HUES64 (cell line): ENCODE results near the gene HINFP.

Source experiments
- H3K27ac ChIP-seq: 2 replicates; pipeline ENCODE4 v1.7.0; 2013; ENCODE audit warnings: low read depth, low read length, inconsistent platforms
- H3K27me3 ChIP-seq: 2 replicates; pipeline ENCODE4 v1.6.1; 2013; ENCODE audit warnings: mild to moderate bottlenecking, low read length; ENCODE audit not compliant: insufficient read depth
- H3K36me3 ChIP-seq: 2 replicates; pipeline ENCODE4 v1.6.1; 2013; ENCODE audit warnings: mild to moderate bottlenecking, low read length; ENCODE audit not compliant: insufficient read depth
- H3K4me1 ChIP-seq: 2 replicates; pipeline ENCODE4 v1.6.1; 2013; ENCODE audit warnings: mild to moderate bottlenecking, low read length, moderate library complexity; ENCODE audit not compliant: insufficient read depth
- H3K4me3 ChIP-seq: 2 replicates; pipeline ENCODE4 v1.5.1; 2013; ENCODE audit warnings: mild to moderate bottlenecking, low read length, moderate library complexity
- H3K9ac ChIP-seq: 2 replicates; pipeline ENCODE4 v1.6.1; 2013; ENCODE audit warnings: mild to moderate bottlenecking, low read depth, low read length
- H3K9me3 ChIP-seq: 2 replicates; pipeline ENCODE4 v1.6.1; 2013; ENCODE audit warnings: low read depth, low read length; ENCODE audit not compliant: insufficient read depth
- WGBS: fragments of 150-250, 120-280 bp; methylation state at CpG from one replicate; pipeline ENCODE4 v1.1.7; 2013; ENCODE audit warnings: missing lambda C conversion rate; 5-methylcytosine and 5-hydroxymethylcytosine counted together

HINFP gene

DNA sequence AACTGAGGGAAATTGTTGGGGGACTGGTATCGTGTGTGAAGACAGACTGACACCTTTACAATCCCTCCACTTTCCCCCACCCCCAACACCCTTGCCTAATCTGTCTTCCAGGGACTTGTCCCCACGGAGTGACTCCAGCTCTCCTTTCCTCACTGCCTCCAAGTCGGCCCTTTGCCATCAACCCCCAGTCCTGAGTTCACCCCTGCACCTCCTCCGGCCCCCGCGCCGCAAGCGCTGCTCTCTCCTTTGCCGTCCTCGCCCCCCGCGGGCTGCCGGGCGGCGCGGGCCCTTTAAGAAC, 27.3 kb downstream of the HINFP start:
- no peak overlapping the region for H3K27ac ChIP-seq
- no peaks in the 10 kb centered on the region for H3K9me3 ChIP-seq
- H3K27me3 ChIP-seq = peaks cover 50% of the 10 kb centered on the region
- under 1% methylated on average over 15 of the region's 16 CpGs for WGBS
- H3K36me3 ChIP-seq = no peaks in the 10 kb centered on the region
- peaks cover 10% of the 10 kb centered on the region for H3K4me1 ChIP-seq
- H3K4me3 ChIP-seq = peak overlapping the region; percentile 55
- H3K9ac ChIP-seq = no peak overlapping the region

DNA sequence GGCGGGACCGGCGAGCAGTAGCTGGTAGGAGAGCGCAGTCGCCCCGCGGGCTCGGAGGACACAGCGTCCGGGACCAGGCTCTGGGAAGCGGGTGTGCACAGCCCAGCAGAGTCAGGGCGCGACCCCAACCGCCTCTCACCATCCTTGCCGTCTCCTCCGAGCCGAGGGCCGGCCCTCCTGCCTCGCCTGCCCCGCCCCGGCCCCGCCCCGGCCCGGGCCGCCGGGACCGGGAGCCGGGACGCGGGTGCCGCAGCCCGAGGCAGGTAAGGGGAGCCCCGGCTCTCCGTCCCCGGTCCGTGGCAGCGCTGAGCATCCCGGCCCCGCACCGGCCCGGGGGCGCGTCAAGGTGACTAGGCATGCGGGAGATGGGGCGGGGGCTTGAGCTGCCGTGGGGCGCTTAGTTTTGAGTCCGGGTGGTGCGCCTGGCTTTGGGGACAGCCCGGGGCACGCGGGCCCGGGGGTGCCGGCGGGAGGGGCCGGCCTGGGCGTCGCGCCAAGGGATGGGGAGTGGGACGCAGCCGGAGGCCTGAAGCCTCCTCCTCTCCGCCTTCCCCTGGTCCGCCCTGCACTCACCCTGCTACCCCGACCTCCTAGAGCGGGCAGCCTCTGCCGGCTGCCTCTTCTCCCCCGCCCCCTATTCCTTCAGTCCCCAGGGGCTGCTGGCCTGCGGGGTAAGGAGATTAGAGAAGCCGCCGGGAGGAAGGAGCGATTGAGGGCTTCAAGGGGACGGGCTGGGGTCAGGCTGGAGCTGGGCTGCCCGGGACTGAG, 27.8 kb downstream of the HINFP start, which contains the start of gene ABCG4:
TSS of gene ABCG4 (plus strand) at position 35 of the 768 bp plus-strand sequence. CDS start 914 bp downstream, outside the sequence.
- no peaks in the 10 kb centered on the region for H3K9me3 ChIP-seq
- H3K27me3 ChIP-seq = peaks cover 50% of the 10 kb centered on the region
- H3K27ac ChIP-seq = no peak within 1 kb of the TSS
- no peak within 1 kb of the TSS for H3K9ac ChIP-seq
- peak within 1 kb of the TSS; percentile 55 for H3K4me3 ChIP-seq
- peaks cover 10% of the 10 kb centered on the region for H3K4me1 ChIP-seq
- no peaks in the 10 kb centered on the region for H3K36me3 ChIP-seq
- WGBS = under 1% methylated on average over 70 of the region's 73 CpGs

DNA sequence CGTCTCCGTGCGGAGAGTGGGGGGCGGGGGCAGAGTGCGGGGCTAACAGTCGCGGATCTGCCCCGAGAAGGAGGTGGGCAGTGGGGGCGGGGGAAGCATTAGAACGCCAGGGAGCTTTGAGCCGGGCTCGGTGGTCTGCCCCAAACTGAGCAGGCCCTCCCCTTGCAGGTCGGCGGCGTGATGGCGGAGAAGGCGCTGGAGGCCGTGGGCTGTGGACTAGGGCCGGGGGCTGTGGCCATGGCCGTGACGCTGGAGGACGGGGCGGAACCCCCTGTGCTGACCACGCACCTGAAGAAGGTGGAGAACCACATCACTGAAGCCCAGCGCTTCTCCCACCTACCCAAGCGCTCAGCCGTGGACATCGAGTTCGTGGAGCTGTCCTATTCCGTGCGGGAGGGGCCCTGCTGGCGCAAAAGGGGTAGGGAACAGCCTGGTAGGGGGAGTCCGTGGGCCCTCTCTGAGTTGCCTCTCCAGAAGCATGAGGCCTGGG, 28.5 kb downstream of the HINFP start:
- no peaks in the 10 kb centered on the region for H3K36me3 ChIP-seq
- WGBS = 4% methylated on average over 33 of the region's 33 CpGs
- peaks cover 50% of the 10 kb centered on the region for H3K27me3 ChIP-seq
- no peak overlapping the region for H3K27ac ChIP-seq
- no peak overlapping the region for H3K9ac ChIP-seq
- no peaks in the 10 kb centered on the region for H3K9me3 ChIP-seq
- peaks cover 10% of the 10 kb centered on the region for H3K4me1 ChIP-seq
- H3K4me3 ChIP-seq = peak overlapping the region; percentile 55

- H3K9me3 ChIP-seq = no peaks in the 10 kb centered on the region
- no peak overlapping the region for H3K9ac ChIP-seq
- H3K36me3 ChIP-seq = no peaks in the 10 kb centered on the region
- peaks cover 47% of the 10 kb centered on the region for H3K27me3 ChIP-seq
- H3K4me1 ChIP-seq = peaks cover 6% of the 10 kb centered on the region; the same call in 1 of the 2 replicates
- no peak overlapping the region for H3K4me3 ChIP-seq
- no peak overlapping the region for H3K27ac ChIP-seq
- WGBS = 77% methylated on average over 9 of the region's 9 CpGs
Measured at GRCh38 chr11:119152043-119152442, 30.7 kb downstream of the HINFP start.

- Histone ChIP-seq H3K4me1 (peaks cover 6% of the 10 kb centered on the region; the same call in 1 of the 2 replicates), H3K9me3 (no peaks in the 10 kb centered on the region), H3K4me3 (no peak overlapping the region), H3K36me3 (no peaks in the 10 kb centered on the region), H3K9ac (no peak overlapping the region), H3K27me3 (peaks cover 42% of the 10 kb centered on the region), H3K27ac (no peak overlapping the region)
- WGBS = 85% methylated on average over 4 of the region's 4 CpGs
Measured at GRCh38 chr11:119152604-119153003, 31.2 kb downstream of the HINFP start.

DNA sequence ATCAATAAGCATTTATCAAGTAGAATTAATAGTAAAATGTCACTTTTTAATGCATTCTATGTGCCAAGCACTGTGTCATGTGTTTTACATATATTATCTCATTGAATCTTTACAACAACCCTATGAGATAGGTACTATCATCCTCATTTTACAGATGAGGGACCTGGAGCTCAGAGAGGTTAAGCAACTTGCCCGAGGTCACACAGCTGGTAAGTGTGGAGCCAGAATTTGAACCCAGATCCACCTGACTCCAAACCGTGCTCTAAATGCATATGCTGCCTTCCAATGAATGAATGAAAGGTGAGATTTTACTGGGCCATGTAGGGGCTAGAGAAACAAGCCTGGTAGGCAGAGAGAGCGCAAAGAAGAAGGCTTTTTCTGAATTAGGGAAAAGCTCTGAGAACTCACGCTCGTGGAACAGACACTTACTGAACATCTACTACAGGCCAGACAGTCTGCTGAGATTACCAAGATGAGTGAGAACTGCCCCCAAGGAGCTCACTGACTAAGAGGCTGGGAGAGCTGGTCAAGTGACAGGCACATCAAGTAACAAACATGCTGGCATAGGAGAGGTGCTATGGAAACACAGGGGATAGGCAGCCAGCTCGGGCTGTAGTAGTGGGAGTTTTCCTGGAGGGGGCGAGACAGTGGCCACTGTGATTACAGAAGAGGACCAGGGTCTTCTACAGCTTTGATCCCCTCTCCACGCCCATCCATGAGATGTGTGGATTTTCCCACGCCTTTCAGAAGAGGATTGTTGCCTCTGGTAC, 31.9 kb downstream of the HINFP start:
- Histone ChIP-seq H3K9ac (no peak overlapping the region), H3K4me3 (no peak overlapping the region), H3K9me3 (no peaks in the 10 kb centered on the region), H3K4me1 (peaks cover 5% of the 10 kb centered on the region; the same call in 1 of the 2 replicates), H3K36me3 (no peaks in the 10 kb centered on the region), H3K27ac (no peak overlapping the region), H3K27me3 (peaks cover 36% of the 10 kb centered on the region)
- WGBS = 79% methylated on average over 9 of the region's 9 CpGs

DNA sequence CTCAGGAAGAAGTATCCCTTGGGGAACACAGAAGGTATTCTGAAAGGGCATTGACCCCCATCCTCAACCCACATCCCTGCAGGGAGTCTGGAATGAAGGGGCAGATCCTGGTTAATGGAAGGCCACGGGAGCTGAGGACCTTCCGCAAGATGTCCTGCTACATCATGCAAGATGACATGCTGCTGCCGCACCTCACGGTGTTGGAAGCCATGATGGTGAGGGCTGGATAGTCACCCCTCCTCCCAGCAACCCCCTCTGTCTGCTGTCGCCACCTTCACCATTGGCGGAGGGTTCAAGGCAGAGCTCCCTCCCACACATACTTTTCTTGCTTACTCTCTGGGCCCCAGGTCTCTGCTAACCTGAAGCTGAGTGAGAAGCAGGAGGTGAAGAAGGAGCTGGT, 32.8 kb downstream of the HINFP start:
- 82% methylated on average over 6 of the region's 6 CpGs for WGBS
- Histone ChIP-seq H3K4me3 (no peak overlapping the region), H3K4me1 (no peaks in the 10 kb centered on the region), H3K27ac (no peak overlapping the region), H3K9me3 (no peaks in the 10 kb centered on the region), H3K9ac (no peak overlapping the region), H3K36me3 (no peaks in the 10 kb centered on the region), H3K27me3 (peaks cover 28% of the 10 kb centered on the region)

DNA sequence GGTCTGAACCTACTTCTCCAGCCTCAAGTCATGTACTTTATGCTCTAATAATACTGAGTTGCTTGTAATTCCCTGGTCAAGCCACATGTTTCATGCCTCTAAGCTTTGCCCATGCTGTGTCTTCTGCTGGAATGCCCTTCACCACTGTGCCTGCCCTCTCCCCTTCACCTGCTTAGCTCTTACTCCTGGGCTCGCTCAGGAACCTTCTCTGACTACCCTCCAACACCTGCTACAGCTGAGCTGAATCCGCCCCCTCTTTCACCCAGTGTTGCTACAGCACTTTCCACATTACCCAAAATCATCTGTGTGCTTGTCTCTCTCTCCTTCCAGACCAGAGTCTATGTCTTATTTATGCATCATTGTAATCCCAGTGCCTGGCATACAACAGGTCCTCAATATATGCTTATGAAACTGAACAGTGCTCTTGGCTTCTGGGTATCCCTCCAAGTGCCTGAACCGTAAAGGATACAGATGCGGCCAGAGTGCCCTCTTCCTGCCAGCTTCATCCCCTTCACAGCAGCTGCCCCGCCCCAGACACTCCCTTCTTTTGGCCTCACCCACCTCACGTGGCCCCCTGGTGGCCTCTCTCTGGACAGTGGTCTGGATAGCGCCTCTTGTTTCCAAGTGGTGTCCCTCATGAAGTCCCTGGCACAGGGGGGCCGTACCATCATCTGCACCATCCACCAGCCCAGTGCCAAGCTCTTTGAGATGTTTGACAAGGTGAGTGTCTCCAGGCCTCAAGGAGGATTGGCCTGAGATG, 34.5 kb downstream of the HINFP start:
- no peak overlapping the region for H3K9ac ChIP-seq
- H3K4me3 ChIP-seq = no peak overlapping the region
- no peaks in the 10 kb centered on the region for H3K9me3 ChIP-seq
- H3K4me1 ChIP-seq = no peaks in the 10 kb centered on the region
- H3K27ac ChIP-seq = no peak overlapping the region
- H3K36me3 ChIP-seq = no peaks in the 10 kb centered on the region
- WGBS = 58% methylated on average over 8 of the region's 8 CpGs
- H3K27me3 ChIP-seq = peaks cover 10% of the 10 kb centered on the region

DNA sequence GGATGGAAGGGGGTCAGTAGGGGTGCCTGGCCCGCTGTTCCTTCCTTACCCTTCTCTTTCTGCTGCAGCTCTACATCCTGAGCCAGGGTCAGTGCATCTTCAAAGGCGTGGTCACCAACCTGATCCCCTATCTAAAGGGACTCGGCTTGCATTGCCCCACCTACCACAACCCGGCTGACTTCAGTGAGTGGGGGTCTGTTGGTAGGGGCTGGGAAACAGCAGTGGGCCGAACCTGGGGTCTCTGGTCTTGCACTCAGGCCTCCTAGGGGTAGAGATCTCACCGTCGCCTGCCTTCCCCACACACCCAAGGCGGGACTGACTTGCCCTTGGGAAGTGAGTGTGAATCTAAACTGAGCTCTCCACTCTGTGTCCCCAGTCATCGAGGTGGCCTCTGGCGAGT, 35.1 kb downstream of the HINFP start:
- Histone ChIP-seq H3K4me3 (no peak overlapping the region), H3K9ac (no peak overlapping the region), H3K36me3 (no peaks in the 10 kb centered on the region), H3K27me3 (peaks cover 5% of the 10 kb centered on the region; the same call in 1 of the 2 replicates), H3K9me3 (no peaks in the 10 kb centered on the region), H3K4me1 (no peaks in the 10 kb centered on the region), H3K27ac (no peak overlapping the region)
- 84% methylated on average over 10 of the region's 10 CpGs for WGBS

- H3K4me1 ChIP-seq = no peaks in the 10 kb centered on the region
- no peak overlapping the region for H3K9ac ChIP-seq
- no peaks in the 10 kb centered on the region for H3K27me3 ChIP-seq
- WGBS = 84% methylated on average over 3 of the region's 3 CpGs
- no peaks in the 10 kb centered on the region for H3K36me3 ChIP-seq
- no peak overlapping the region for H3K4me3 ChIP-seq
- H3K27ac ChIP-seq = no peak overlapping the region
- no peaks in the 10 kb centered on the region for H3K9me3 ChIP-seq
Measured at GRCh38 chr11:119157063-119157462, 35.7 kb downstream of the HINFP start.

DNA sequence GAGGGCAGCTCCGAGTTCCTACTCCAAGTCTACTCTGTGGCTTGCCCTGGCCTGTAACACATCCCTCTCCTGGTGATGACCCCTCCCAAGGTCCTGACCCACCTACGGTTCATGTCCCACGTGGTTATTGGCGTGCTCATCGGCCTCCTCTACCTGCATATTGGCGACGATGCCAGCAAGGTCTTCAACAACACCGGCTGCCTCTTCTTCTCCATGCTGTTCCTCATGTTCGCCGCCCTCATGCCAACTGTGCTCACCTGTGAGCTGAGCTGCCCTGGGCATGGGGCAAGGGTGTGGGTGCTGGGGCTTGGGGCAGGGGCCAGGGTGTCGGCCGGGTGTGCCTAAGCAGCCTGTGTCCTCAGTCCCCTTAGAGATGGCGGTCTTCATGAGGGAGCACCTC, 37.1 kb downstream of the HINFP start:
- H3K36me3 ChIP-seq = no peaks in the 10 kb centered on the region
- H3K4me3 ChIP-seq = no peak overlapping the region
- H3K27ac ChIP-seq = no peak overlapping the region
- H3K4me1 ChIP-seq = no peaks in the 10 kb centered on the region
- no peaks in the 10 kb centered on the region for H3K9me3 ChIP-seq
- H3K27me3 ChIP-seq = no peaks in the 10 kb centered on the region
- 91% methylated on average over 13 of the region's 13 CpGs for WGBS
- no peak overlapping the region for H3K9ac ChIP-seq
